GM13976 (cell line): ENCODE measurements around the gene IPO7.

Experiments
- DNase-seq: peaks from one replicate; pipeline ENCODE4 v3.0.0; 2012; ENCODE audit warnings: low spot score
- in situ Hi-C: fragments of 300-500 bp; cut with MboI; formaldehyde crosslinking; loops from one replicate; pipeline ENCODE4 v1.12.0; 2022; ENCODE audit warnings: low sequenced_read_pairs, mixed read lengths, inconsistent platforms; ENCODE audit not compliant: unreplicated experiment
- TF ChIP-seq, protein P1 (sequence below): IDR thresholded peaks from 2 replicates; pipeline ENCODE4 v1.5.1; 2012; ENCODE audit warnings: borderline replicate concordance, mild to moderate bottlenecking; ENCODE audit not compliant: insufficient read depth; ENCODE audit errors: extremely low read depth, missing control alignments, control extremely low read depth

IPO7 gene

GRCh38 chr11:9494316-9494715 is 109.9 kb downstream of the IPO7 start:
- in situ Hi-C loops = loop anchor here (10.0 kb wide), 1 partner anchor 330 kb away; no protein-coding TSS in a partner anchor
- DNase-seq = no peak
- TF ChIP-seq, protein P1, sequence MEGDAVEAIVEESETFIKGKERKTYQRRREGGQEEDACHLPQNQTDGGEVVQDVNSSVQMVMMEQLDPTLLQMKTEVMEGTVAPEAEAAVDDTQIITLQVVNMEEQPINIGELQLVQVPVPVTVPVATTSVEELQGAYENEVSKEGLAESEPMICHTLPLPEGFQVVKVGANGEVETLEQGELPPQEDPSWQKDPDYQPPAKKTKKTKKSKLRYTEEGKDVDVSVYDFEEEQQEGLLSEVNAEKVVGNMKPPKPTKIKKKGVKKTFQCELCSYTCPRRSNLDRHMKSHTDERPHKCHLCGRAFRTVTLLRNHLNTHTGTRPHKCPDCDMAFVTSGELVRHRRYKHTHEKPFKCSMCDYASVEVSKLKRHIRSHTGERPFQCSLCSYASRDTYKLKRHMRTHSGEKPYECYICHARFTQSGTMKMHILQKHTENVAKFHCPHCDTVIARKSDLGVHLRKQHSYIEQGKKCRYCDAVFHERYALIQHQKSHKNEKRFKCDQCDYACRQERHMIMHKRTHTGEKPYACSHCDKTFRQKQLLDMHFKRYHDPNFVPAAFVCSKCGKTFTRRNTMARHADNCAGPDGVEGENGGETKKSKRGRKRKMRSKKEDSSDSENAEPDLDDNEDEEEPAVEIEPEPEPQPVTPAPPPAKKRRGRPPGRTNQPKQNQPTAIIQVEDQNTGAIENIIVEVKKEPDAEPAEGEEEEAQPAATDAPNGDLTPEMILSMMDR = no peak

GRCh38 chr11:9495803-9496514 is 111.5 kb downstream of the IPO7 start:
- TF ChIP-seq, protein P1 = no peak
- in situ Hi-C loops = loop anchor here (10.0 kb wide), 1 partner anchor 331 kb away; no protein-coding TSS in a partner anchor
- DNase-seq = no peak
